Stimulated activated CD8-positive, alpha-beta memory T cell treated with anti-CD3 and anti-CD28 coated beads, Interleukin-4, amount 100 ng/mL, for 24 hours (primary cell): ENCODE results near the gene HOXD11.

Experiments used
- DNase-seq: peaks from one replicate; pipeline ENCODE4 v3.0.0-alpha.2; 2020; ENCODE audit warnings: low read depth

The HOXD11 gene

DNA sequence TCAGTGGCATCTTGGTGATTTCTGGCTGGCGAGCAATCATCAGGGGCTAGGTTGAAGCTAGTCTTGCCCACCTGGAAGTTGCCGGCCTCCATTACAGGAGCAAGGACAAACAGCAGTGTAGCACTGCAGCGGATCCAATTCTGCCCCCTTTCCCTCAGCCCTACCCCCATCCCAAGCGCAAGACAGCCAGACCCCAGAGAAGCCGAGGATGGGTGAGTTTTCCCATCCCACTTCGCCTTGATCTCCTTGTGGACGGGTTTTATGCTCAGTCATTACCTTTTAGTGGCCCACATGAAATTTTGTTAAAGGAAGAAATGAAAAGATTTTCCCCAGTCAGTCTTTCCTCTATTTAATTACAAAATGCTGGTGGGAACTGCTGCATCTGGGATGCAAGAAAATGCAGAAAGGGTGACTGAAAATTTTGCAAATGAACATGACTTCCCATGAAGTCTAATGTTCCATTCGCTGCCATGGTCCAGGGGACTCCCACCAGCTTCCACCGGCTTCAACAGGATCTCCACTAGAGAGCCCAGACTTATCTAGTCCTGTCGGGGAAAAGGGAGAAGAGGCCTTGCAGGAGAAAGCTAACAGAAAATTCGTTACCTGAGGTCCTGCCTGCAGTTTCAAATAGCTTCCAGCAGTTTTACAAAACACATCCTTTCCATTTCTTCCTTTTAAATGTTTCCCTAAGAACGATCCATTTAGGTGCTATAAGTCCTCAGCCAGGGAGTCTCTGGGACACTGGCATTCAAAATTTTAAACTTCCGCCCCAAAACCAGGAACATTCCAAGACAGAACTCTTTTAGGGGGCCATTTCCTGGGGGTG is 13.5 kb downstream of the HOXD11 start:
- DNase-seq = no peak

DNA sequence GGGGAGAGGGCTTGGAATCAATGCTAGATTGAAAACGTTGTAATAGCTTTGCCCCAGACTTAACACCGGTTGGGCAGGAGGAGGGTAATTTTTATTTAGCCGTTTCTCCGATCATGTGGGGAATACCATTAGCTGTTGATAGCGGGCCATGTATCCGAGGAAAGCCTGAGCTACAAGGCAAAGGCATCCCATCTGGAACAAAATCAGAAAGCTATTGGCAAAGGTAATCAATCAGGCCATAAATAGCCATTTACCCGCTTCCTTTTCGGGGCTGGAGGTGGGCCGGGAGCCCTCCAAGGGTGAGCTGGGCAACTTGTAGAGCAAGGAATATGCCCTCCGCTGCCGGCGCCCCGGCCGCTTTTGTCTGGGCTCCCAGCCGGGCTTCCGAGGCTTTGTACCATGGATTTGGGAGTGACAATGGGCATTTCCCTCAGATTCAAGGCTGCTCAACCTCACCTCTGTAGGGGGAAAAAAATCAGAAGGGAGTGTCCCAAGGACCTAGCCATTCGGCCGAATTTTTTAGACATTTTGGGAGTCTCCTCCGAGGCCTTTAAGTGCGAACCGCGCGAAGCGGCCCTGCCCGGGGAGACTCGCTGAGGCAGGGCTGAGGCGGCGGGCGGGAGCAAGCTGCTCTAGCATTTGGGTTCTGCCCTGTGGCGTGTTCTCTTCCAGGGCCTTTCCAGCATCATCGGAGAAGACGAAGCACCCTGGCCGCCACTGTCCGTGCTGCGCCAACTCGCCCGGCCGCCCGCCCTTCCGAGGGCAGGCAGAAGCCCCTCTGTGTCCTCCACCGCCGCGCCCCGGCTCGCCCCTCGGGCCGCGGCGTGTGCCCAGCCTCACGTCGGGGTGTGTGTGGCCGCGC is 14.3 kb downstream of the HOXD11 start:
- no peak for DNase-seq

DNA sequence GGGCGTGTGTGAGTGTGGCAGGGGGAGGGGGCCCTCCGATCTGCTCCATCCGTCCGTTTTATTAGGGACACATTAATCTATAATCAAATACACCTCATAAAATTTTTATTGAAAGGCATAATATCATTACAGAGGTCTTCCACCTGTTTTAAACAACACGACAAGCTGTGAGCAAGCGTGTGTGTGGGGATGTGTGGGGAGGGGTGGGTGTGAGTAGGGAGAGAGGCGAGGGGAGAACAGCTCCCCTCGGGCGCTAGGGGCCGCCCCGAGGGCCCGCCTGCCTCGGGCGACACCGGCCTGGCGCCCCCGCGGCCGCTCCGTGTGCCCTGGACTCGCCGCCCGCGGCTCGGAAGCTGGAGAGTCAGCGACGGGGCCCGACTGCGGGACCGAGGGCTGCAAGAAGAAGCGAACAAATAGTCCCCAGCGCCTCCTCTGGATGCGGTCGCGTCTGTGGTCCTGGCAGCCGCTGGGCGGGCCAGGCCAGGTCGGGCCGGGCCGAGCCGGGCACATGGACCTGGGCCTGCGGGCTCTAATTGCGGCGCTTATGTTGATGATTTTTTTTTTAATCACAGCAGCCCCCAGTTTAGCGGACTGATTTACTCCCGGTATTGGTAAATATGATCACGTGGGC is 15.1 kb downstream of the HOXD11 start:
- DNase-seq = no peak

DNA sequence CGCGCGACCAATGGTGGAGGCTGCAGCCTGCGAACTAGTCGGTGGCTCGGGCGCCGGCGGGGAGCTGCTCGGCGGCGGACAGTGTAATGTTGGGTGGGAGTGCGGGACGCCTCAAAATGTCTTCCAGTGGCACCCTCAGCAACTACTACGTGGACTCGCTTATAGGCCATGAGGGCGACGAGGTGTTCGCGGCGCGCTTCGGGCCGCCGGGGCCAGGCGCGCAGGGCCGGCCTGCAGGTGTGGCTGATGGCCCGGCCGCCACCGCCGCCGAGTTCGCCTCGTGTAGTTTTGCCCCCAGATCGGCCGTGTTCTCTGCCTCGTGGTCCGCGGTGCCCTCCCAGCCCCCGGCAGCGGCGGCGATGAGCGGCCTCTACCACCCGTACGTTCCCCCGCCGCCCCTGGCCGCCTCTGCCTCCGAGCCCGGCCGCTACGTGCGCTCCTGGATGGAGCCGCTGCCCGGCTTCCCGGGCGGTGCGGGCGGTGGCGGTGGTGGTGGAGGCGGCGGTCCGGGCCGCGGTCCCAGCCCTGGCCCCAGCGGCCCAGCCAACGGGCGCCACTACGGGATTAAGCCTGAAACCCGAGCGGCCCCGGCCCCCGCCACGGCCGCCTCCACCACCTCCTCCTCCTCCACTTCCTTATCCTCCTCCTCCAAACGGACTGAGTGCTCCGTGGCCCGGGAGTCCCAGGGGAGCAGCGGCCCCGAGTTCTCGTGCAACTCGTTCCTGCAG is 15.8 kb downstream of the HOXD11 start, which contains the start of gene HOXD9:
HOXD9 (plus strand) TSS at position 37 of the 728 bp plus-strand sequence; CDS start at position 87, 50 bp downstream.
- no peak for DNase-seq

DNA sequence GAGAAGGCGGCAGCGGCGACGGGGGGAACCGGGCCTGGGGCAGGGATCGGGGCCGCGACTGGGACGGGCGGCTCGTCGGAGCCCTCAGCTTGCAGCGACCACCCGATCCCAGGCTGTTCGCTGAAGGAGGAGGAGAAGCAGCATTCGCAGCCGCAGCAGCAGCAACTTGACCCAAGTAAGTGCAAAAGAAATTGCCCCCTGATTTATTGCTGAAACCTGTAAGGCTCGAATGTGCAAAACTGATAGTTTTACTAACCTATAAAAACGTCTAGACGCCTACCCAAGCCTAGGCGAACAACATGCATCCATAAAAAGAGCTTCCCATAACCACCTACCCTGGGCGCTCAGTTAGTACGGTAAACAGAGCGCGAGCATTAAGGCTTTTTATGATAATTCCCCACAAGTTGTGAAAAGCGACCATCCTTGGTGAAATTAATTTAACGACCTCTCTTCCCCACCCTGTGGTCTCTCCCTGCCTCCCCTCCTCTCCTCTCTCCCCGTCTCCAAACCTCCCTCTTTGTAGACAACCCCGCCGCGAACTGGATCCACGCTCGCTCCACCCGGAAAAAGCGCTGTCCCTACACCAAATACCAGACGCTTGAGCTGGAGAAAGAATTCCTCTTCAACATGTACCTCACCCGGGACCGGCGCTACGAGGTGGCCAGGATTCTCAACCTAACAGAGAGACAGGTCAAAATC is 16.5 kb downstream of the HOXD11 start:
- DNase-seq = no peak

DNA sequence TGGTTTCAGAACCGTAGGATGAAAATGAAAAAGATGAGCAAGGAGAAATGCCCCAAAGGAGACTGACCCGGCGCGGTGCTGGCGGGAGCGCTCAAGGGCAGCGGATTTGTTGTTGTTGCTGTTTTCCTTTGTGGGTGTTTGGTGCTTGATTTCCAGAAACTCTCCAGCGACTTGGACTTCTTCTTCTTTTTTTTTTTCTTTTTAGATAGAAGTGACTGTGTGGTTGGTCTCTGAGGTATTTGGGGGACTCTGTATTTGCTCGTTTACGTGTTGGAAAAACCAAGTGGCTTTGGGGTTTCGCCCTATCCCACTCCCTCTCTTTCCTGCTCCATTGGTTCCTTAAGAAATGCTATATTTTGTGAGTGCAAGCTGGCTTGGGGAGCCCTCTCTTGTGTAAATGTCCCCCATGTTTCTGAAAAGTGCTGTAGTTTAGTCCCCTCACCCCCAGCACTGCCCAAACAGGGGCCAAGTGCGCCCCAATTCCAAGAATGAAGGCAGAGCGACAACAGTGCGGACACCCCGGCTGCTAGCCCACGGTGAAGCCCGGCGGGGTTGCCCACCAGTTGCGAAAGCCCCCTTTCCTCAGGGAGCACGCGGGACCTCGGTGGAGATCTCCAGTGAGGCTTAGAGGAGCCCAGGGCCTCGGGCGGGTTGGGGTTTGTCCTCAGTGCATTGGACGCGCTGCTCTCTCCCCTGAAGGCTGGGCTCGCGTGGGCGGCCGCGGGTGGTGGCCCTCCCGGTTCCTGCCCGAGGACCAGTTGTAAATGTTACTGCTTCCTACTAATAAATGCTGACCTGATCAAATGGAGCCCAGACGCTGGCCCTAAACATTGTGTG is 17.2 kb downstream of the HOXD11 start:
- no peak for DNase-seq

DNA sequence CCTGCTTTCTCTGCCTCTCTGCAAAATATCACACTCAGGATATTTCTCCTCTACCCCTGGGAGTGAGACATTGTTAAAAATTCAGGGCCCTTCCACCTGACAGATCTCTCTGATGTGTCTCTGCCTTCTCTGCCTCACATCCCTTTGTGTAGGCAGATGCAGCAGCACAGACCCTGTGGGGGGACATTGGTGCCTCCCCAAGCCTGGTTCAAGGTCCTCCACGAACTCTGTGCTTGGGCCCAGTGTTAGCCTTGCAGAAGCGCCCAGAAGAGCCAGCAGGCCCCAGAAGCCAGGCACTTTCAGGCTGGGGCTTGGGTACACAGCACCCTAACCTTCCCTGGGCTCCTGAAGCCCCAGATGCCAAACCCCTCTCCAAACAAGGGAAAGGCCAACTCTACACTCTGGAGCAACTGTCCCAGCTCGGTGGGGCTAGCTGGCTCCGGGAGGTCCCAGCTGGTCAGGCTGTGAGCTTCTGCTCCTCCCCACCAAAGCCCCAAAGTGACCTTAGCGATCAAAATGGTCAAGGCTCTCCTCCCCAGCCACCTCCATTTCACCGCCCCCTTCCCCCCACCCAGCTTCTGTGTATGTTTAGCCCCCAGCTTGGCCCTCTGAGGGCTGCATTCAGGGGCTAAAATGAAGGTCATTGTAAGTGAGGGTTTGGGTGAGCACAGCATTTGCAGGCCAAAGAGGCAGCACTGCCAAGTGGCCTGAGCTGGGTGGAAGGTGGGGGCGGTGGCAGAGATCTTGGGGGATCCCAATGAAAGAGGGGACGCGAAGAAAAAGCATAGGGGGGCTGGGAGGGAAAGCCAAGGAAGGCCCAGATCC is 18.1 kb downstream of the HOXD11 start:
- DNase-seq = no peak

DNA sequence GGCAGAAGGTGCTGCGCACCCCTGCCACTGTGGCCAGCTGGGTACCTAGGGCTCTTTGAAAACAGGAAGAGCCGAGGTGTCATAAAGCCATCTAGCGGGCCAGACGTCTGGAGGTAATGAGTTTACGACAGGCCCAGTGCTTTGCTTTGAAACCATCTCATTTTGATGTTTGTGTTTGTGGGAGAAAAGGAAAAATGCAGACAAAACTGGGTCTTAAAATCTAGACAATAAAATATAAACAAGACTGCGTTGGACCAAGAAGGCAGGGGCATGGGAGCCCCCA is 18.6 kb downstream of the HOXD11 start:
- no peak for DNase-seq

DNA sequence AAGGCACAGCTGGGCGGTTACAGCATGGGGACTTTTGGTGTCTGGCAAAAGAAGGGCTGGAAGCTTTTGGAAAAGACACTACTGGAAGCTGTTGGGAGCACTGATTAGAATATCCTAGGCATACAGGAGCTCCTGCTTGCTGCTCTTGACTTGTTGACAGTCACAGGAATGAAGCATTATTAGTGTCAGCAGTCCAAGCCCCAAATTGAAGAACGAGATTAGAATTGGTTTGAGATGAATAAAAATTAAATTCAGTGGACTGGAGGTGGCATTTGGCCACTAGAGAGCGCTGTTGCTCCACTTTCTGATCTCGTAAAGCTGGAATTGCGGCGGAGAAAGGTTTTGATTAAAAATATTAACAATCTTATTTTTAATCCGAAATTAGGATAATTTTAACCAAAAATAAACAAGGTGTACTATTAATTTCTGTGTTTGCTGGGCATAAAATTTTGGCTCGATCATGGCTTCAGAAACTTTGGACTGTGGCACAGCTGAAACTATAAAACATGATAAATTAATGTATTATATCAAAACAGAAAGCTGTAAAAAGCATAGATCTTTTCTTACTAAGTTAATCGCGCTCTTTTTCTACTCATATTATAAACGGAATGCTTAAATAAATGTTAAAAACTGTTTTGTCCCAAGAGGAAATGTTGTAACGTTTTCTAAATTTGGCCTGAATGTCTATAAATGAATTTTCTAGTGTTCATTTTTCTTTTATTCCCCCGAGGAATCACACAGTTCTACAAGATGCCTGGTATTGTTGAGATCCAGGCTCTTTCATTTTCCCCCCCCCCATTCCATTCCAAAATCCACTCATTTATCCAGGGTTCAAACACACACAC is 20.1 kb downstream of the HOXD11 start:
- DNase-seq = peak; percentile 49

DNA sequence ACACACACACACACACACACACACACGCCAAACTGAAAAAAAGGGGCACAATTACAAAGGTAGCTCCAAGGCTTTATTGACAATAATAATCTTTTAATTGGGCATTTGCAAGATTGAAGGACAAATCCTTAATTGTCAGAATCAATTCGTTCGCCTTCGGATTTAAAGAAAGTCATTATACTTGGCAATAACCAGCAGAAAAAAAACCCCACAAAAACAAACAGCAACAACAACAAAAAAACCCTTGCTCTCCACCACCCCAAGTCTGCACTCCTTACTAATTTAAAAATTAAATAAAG is 20.6 kb downstream of the HOXD11 start:
- no peak for DNase-seq

DNA sequence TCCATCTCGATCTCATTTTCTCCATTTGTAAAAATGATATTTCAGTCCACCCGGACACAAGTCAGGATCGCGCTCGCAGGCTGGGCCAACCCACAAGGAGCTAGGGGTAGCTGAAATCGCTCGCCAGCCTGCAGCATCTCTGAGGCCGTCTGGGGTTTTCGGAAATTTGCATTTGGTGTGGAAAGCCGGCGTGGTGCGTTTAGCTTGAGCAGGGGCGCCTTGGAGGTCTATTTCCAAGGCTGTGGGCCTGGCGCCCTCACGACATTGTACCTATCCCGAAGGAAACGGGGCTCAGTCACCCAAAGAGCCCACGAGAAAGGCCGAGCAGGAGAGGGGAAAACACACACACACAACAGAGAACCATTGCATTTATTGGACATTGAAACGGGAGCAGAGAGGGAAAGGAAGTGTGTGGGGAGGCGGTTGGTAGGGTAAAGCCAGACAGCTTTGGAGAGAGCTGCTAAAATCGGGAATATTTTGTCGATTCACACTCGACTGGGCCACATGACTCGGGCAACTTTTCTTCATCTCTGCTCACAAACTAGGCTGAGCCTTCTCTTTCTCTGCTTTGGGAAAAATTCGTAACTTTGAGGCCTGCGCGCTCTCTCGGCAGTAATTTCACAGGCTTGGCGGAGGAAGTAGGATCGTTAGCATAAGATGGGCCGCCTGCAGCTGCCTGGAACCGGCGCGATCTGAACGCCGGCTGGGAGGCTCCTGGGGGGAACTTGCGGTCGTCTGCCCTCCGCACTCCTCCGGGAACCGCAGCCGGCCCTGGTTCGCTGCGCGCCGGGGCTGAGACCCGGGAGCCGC is 21.3 kb downstream of the HOXD11 start:
- no peak for DNase-seq

DNA sequence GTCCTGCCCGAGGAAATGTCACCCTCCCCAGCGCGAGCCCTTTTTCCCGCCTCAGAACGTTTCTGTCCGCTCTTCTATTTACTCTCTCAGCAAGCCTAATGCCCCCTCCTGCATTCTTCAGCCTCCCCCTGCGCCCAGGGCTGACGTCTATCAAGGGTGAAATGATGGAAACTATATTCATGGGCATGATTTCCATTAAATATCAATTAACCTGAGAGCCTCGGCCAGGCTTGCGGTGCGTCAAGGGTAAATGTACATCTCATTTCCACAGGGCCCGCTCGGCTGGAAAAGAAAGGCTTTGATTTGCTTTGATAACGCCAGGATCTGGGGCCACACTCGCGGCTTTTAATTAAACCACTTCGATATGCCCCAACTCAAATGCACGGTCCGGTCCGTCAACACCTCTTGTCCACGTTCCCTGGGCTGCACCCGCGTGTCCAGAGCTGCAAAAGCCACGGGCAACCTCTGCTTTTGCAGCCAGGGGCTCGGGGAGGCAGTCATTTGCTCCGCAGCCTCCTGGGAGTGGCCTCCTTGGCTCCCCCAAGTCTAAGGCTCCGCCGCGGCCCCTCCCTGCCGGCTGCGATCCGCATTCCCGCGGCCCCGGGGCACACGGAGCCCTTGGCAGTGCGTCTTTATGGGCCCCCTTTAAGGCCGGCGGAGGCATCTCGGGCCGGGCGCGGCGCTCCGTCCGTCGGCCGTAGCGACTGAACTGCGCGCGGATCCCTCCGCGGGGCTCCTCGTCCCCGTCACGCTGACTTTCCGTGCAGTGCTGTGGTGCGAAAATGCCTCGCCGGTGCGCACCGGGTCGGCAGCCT is 22.1 kb downstream of the HOXD11 start, which contains the start of gene HOXD8:
HOXD8 (plus strand) TSS at position 724 of the 815 bp plus-strand sequence. CDS start 662 bp downstream, outside the sequence.
- DNase-seq = no peak

DNA sequence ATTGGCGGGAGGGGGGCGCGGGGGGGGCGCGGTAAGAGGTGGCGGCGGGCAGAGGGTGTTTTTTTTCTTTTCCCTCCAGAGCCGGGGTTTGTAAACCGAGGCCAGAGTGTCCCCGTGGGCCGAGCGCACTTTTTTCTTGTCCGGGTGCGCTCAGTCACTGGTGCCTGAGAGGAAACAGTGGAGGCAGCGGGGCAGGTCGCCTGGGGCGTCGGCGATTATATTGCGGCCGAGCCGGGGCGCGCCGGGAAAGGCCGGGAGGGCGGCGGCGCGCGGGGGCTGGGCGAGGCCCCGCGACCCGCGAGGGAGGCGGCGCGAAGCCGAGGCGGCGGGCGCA is 22.7 kb downstream of the HOXD11 start:
- DNase-seq = no peak

DNA sequence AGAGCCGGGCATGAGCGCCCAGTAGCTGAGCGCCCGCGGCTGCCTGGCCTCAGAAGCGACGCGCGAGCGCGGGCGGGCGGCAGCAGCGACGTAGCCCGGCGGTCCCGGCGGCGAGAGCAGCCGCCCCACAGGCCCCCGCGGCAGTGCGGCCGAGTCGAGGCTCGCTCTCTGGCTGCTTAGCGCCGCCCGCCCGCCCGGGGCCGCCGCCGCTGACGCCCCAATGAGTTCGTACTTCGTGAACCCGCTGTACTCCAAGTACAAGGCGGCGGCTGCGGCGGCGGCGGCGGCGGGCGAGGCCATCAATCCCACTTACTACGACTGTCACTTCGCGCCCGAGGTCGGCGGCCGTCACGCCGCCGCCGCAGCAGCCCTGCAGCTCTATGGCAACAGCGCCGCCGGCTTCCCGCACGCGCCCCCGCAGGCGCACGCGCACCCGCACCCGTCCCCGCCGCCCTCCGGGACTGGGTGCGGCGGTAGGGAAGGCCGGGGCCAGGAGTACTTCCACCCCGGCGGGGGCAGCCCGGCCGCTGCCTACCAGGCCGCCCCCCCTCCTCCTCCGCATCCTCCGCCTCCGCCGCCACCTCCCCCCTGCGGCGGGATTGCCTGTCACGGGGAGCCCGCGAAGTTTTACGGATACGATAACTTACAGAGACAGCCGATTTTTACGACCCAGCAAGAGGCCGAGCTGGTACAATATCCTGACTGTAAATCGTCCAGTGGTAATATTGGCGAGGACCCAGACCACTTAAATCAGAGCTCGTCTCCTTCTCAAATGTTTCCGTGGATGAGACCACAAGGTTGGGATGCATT is 23.3 kb downstream of the HOXD11 start:
- no peak for DNase-seq

DNA sequence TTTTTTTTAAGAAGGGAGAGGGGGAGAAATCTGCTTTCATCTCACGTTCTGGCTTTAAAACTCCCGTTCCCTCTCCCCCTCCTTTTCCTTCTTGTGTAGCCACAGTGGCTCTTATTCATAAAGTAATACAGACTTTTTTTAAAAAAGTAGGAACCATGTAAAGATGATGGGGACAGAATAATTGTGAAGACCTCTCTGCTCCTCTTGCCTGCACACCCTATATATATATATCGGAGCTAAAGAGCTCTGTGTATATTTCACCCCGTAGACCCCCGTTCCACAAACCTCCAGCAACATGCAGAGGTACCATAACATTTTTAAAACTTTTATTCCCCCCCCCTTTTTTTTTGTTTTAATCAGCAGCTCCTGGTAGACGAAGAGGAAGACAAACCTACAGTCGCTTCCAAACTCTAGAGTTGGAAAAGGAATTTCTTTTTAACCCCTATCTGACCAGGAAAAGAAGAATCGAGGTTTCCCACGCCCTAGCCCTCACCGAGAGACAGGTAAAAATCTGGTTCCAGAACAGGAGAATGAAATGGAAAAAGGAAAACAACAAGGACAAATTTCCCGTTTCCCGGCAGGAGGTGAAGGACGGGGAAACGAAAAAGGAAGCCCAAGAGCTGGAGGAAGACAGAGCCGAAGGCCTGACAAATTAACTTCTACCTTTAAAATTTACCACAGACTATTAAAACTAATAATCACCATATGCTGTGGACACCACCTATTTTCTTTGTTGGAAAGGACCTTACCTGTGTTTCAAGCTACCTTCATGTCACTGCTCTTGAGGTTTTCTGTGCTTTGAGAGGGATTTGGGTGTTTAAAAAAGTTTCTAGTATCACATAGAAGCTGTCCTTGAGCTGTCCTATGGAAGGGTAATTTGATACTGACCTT is 24.1 kb downstream of the HOXD11 start:
- no peak for DNase-seq

DNA sequence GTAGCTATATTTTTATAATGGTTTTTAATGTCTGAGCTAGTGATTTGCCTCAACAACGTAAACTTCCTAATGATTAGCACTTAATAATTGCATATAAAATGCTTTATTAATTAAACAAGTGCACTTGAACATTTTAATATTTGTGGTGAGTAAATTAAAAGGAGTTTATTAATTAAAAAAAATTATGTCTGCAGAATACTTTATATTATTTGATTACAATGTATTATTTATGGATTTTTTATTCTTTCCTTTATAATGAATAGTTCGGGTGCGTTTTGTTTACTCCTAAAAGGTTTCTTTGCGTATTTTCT is 24.7 kb downstream of the HOXD11 start:
- no peak for DNase-seq
